Activated CD4-positive, alpha-beta memory T cell treated with anti-CD3 and anti-CD28 coated beads for 36 hours (primary cell): ENCODE results near the gene TMEM97. TPM values are rescaled to one million over a fixed set of nuclear protein-coding genes. Genes with fewer than 3 reads are reported as not detected.
"Not testable (repeated sequence)": the region's sequence is repeated elsewhere in the genome, so short reads cannot be mapped to it uniquely, and the experiment has no call there.

Experiments used
- CTCF ChIA-PET: fragments of 350-600 bp; sonication (Branson Sonifier 250); formaldehyde crosslinking; loops from one replicate; lab custom pipeline; 2021; ENCODE audit warnings: antibody characterized with exemption, inconsistent platforms; lab: Charles Lee
- POLR2A ChIA-PET: fragments of 350-600 bp; sonication (Branson Sonifier 250); formaldehyde crosslinking; loops from one replicate; lab custom pipeline; 2021; ENCODE audit warnings: antibody characterized with exemption; lab: Charles Lee
- DNase-seq: peaks from one replicate; pipeline ENCODE4 v3.0.0-alpha.2; 2020
- H3K27ac Mint-ChIP-seq: one replicate; pipeline ENCODE4 v1.8.0; 2021; ENCODE audit warnings: mixed read lengths
- H3K27me3 Mint-ChIP-seq: one replicate; pipeline ENCODE4 v1.8.0; 2021; ENCODE audit warnings: mixed read lengths
- H3K36me3 Mint-ChIP-seq: one replicate; pipeline ENCODE4 v1.8.0; 2021; ENCODE audit warnings: mixed read lengths
- H3K4me1 Mint-ChIP-seq: one replicate; pipeline ENCODE4 v1.8.0; 2021; ENCODE audit warnings: low read depth, mixed read lengths
- H3K4me3 Mint-ChIP-seq: one replicate; pipeline ENCODE4 v1.8.0; 2021; ENCODE audit warnings: mild to moderate bottlenecking, mixed read lengths
- H3K9me3 Mint-ChIP-seq: one replicate; pipeline ENCODE4 v1.8.0; 2021; ENCODE audit warnings: mixed read lengths
- intact Hi-C: fragments of 100-400 bp; cut with micrococcal nuclease; formaldehyde crosslinking; loops from one replicate; pipeline ENCODE4 v1.15.1; 2023
- total RNA-seq, 2 experiments: library from RNA; stranded (reverse); gene quantifications; one replicate each; pipeline ENCODE4 v1.2.3, GENCODE V29; 2021

The TMEM97 gene
- 10 to 100 TPM; 27.1 to 29.8 TPM for total RNA-seq

DNA sequence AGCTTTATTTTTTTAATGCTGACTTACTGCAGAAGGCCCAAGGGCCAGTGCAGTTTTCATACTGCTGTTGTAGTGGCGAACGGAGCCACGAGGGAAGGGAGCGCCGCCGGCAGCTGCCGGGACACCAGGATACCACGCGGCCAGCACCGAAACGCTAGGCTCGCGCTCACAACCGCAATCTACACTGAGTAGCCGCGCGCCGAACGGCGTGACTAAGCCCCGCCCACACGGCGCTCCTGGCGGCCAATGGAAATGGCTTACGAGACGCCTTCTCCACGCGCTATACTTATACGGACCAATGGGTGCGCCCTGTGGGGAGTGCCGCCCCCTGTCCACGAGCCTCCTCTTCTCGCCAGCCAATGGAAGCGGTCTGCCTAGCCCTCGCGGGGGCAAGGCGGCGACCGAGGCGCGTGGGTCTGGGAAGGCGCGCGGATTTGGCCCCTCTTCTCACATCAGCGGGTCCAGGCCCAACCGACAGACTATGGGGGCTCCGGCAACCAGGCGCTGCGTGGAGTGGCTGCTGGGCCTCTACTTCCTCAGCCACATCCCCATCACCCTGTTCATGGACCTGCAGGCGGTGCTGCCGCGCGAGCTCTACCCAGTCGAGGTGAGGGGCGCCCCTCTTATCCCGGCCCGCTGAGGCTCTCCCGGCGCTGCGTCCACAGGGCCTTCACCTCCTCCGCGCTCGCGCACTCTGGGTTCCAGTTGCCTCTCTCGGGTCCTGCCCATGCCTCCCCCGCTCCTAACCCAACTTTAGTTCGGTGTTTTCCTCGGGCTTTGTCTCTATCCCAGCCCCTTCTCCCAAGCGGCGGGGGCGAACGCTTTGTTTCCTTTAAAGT is at the start of gene TMEM97:
Gene TMEM97, plus strand, starts transcription at position 442 of the 839 bp plus-strand sequence. Its CDS starts 40 bp downstream, at position 482.
- ChIA-PET CTCF (interaction anchor here (0.6 to 2.5 kb wide), 9 partner anchors 16 to 513 kb away, joined by 3 to 13 read pairs (median 3); partner anchors contain the start of genes IFT20 and TNFAIP1), POLR2A (interaction anchor here (0.6 to 4.0 kb wide), 6 partner anchors 12 to 38 kb away, joined by 3 to 21 read pairs (median 4); partner anchors contain the start of genes IFT20, POLDIP2 and TNFAIP1)
- Mint-ChIP-seq H3K4me3 (peak within 1 kb of the TSS; percentile 82), H3K9me3 (no peaks in the 10 kb centered on the region), H3K36me3 (peaks cover 12% of the 10 kb centered on the region), H3K27me3 (no peaks in the 10 kb centered on the region), H3K4me1 (peaks cover 22% of the 10 kb centered on the region), H3K27ac (peak within 1 kb of the TSS; percentile 42)
- intact Hi-C loops = loop anchor here (1.0 to 5.0 kb wide), 4 partner anchors 16 to 277 kb away; partner anchors contain the start of genes IFT20, NLK, SARM1 and TNFAIP1
- DNase-seq = peak; percentile 96

DNA sequence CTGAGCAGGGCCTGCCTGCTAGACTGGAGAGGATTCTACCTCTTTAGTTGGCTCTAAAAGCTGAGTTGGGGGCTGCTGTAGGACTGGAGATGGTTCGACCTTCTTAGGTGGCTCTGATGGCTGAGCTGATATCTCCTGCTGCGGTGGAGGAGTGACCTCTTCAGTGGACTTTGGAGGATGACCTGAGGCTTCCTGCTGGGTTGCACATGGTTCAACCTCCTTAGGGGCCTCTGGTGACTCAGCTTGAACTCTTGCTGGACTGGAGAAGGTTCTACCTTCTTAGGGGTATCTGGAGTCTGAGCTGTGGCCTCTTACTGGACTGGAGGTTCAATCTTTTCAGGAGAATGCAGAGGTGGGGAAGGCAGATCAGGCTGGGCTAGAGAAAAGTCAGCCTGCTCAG is 48.9 kb upstream of the TMEM97 start:
- Mint-ChIP-seq H3K4me1 (peaks cover 2% of the 10 kb centered on the region), H3K4me3 (no peak overlapping the region), H3K9me3 (peaks cover 9% of the 10 kb centered on the region), H3K27me3 (peaks cover 27% of the 10 kb centered on the region), H3K36me3 (no peaks in the 10 kb centered on the region), H3K27ac (no peak overlapping the region)
- DNase-seq = no peak
- POLR2A ChIA-PET = no interaction called here
- intact Hi-C loops = no loop called here
- CTCF ChIA-PET = interaction anchor here (1.4 kb wide), 1 partner anchor 12 kb away, joined by 3 read pairs; no protein-coding TSS in a partner anchor

DNA sequence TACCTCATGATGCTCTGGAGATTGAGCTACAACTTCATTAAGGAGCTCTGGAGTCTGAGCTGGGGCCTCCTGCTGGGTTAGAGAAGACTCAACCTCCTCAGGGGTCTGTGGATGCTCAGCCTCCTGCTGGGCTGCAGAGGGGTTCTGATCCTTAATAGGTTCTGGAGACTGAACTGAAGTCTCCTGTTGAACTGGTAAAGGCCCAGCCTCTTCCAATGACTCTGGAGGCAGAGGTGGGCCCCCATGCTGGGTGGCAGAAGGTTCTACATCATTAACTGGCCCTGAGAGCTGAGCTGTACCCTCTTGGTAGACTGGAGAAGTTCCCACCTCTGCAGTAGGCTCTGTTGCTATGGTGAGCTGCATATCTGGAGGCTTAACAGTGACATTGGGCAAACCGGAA is 48.1 kb upstream of the TMEM97 start:
- POLR2A ChIA-PET = no interaction called here

DNA sequence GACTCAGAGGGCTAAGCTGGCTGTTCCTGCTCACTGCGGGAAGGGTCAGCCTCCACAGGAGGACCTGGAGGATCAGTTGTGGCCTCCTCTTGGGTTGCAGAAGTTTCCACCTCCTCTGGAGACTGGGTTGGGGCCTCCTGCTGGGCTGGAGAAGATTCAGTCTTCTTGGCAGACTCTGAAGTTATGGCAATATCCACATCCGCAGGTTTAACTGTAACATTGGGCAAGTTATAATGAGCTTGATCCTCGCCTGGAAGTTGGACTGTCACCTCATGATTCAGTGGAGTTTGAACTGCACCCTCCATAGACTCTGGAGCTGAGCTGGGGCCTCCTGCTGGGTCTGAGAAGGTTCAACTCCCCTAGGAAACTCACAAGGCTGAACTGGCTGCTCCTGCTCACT is 47.6 kb upstream of the TMEM97 start:
- no peak overlapping the region for H3K4me3 Mint-ChIP-seq
- peaks cover 37% of the 10 kb centered on the region for H3K27me3 Mint-ChIP-seq
- H3K4me1 Mint-ChIP-seq = peaks cover 3% of the 10 kb centered on the region
- peaks cover 9% of the 10 kb centered on the region for H3K9me3 Mint-ChIP-seq
- POLR2A ChIA-PET = no interaction called here
- CTCF ChIA-PET = interaction anchor here (1.0 to 1.5 kb wide), 2 partner anchors 25 to 38 kb away, joined by 3 to 4 read pairs; no protein-coding TSS in a partner anchor
- no peak overlapping the region for H3K27ac Mint-ChIP-seq
- no peak for DNase-seq
- no peaks in the 10 kb centered on the region for H3K36me3 Mint-ChIP-seq
- intact Hi-C loops = no loop called here

More for the DNA sequence above, 48.1 kb upstream of the TMEM97 start:
- Mint-ChIP-seq H3K9me3 (peaks cover 9% of the 10 kb centered on the region), H3K4me3 (no peak overlapping the region), H3K36me3 (no peaks in the 10 kb centered on the region), H3K4me1 (peaks cover 3% of the 10 kb centered on the region), H3K27ac (no peak overlapping the region), H3K27me3 (peaks cover 33% of the 10 kb centered on the region)
- intact Hi-C loops = no loop called here
- DNase-seq = no peak
- CTCF ChIA-PET = interaction anchor here (1.0 to 1.5 kb wide), 2 partner anchors 25 to 38 kb away, joined by 3 to 4 read pairs; no protein-coding TSS in a partner anchor

DNA sequence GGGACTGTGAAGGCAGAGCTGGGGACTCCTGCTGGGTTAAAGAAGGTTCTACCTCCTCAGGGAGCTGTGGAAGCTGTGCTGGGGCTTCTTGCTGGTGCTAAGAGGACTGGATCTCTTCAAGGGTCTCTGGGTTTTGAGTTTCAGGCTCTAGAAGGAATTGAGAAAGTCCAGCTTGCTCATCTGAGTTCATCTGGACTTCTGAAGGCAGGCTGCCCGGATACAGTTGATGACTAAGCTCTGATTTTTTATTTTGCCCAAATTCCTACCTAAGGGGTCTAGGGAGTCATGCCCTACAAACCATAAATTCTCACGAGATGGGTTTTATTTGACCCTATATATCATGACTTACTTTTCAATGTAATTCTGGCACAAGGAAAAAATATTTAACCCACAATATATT is 46.8 kb upstream of the TMEM97 start:
- Mint-ChIP-seq H3K4me3 (no peak overlapping the region), H3K27me3 (peaks cover 39% of the 10 kb centered on the region), H3K4me1 (peaks cover 3% of the 10 kb centered on the region), H3K36me3 (no peaks in the 10 kb centered on the region), H3K9me3 (peaks cover 5% of the 10 kb centered on the region), H3K27ac (no peak overlapping the region)
- ChIA-PET POLR2A (no interaction called here), CTCF (interaction anchor here (1.5 to 2.1 kb wide), 2 partner anchors 20 to 24 kb away, joined by 4 to 5 read pairs; no protein-coding TSS in a partner anchor)
- DNase-seq = no peak
- intact Hi-C loops = no loop called here

DNA sequence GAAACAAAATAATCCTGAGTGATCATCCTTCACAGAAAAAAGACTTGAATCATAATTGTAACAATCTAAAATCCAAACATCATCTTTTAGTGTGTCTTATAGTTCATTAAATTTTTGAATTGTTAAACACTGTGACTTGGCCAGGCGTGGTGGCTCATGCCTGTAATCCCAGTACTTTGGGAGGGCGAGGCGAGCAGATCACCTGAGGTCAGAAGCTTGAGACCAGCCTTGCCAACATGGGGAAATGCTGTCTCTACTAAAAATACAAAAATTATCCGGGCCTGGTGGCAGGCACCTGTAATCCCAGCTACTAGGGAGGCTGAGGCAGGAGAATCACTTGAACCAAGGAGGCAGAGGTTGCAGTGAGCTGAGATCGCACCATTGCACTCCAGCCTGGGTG is 45.7 kb upstream of the TMEM97 start:
- H3K36me3 Mint-ChIP-seq, H3K9me3 Mint-ChIP-seq, intact Hi-C loops, DNase-seq, H3K27ac Mint-ChIP-seq, POLR2A ChIA-PET, H3K4me3 Mint-ChIP-seq: not testable (repeated sequence)
- CTCF ChIA-PET = interaction anchor here (2.1 kb wide), 1 partner anchor 21 kb away, joined by 5 read pairs; no protein-coding TSS in a partner anchor
- peaks cover 13% of the 10 kb centered on the region for H3K4me1 Mint-ChIP-seq
- H3K27me3 Mint-ChIP-seq = peaks cover 44% of the 10 kb centered on the region

DNA sequence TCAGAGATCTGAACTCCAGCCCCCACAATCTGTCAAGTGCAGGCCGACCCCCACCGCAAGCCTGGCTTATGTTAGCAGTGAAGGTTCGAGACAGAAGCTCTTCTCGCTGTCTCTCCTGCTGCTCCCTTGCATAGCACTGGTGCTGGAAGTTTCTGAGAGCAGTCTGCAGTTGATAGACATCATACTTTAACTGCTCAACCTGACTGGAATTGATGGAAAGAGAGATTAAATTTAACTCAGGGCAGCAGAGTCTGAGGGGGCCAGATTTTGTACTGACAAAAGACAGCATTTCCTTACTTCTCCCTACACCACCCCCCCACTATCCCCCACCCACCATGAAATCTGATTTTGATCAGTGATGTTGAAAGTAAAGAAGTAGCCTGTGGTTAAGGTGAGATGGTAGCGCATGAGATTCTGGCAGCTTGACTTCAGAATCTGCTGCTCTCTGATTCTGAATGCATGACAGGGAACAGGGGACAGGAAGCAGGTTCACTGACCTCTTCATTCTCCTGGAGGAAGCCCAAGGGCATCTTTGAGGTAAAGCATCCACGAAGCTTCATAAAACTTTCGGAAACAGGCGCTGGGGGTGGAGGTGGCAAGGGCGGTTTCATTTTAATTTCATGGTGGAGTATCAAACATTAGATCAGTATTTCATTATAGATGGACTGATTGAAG is 44.3 kb upstream of the TMEM97 start:
- intact Hi-C loops = loop anchor here (5.0 kb wide), 2 partner anchors 43 to 1077 kb away; partner anchors contain the start of gene TMEM97
- Mint-ChIP-seq H3K4me3 (no peak overlapping the region), H3K36me3 (no peaks in the 10 kb centered on the region), H3K27me3 (peaks cover 51% of the 10 kb centered on the region), H3K4me1 (peaks cover 16% of the 10 kb centered on the region), H3K27ac (no peak overlapping the region), H3K9me3 (no peaks in the 10 kb centered on the region)
- POLR2A ChIA-PET = no interaction called here
- CTCF ChIA-PET = interaction anchor here (0.6 kb wide), 1 partner anchor 17 kb away, joined by 3 read pairs; no protein-coding TSS in a partner anchor
- no peak for DNase-seq

DNA sequence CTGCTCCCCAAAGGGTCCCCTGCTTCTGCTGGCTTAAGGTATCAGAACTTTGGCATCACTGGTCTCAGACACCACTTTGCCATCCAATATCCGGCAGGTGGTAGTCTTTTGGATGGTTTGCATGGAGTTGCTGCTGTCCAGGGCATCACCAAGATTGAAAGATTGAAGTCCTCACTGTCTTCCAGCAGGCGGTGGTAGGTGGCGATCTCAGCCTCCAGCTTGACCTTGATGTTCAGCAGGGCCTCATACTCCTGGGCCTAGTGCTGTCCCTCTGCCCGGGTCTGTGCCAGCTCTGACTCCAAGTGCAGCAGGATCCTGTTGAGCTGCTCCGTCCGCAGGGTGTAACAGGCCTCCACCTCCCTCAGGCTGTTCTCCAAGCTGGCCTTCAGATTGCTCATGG is 43.0 kb upstream of the TMEM97 start:
- Mint-ChIP-seq H3K36me3 (no peaks in the 10 kb centered on the region), H3K27ac (no peak overlapping the region), H3K4me3 (no peak overlapping the region), H3K4me1 (peaks cover 16% of the 10 kb centered on the region), H3K9me3 (no peaks in the 10 kb centered on the region), H3K27me3 (peaks cover 51% of the 10 kb centered on the region)
- POLR2A ChIA-PET = no interaction called here
- intact Hi-C loops = loop anchor here (5.0 kb wide), 2 partner anchors 41 to 1079 kb away; partner anchors contain the start of gene TMEM97
- DNase-seq = no peak
- CTCF ChIA-PET = interaction anchor here (0.9 kb wide), 1 partner anchor 24 kb away, joined by 3 read pairs; no protein-coding TSS in a partner anchor

DNA sequence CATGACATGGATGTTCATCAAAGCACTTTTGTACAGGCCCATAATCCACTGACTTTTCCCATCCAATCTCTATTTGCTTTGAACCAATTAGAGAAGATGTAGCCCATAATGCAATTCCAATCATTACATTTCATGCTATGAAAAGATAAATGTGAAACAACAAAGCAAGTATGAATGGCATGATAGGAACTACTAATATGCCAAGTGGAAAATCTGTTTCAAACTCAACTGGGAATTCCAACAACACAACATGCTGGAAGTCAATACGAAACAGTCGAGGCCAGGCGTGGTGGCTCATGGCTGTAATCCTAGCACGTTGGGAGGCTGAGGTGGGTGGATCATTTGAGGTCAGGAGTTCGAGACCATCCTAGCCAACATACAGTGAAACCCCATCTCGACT is 39.6 kb upstream of the TMEM97 start:
- Mint-ChIP-seq H3K27me3 (peaks cover 29% of the 10 kb centered on the region), H3K36me3 (no peaks in the 10 kb centered on the region), H3K27ac (no peak overlapping the region), H3K4me3 (no peak overlapping the region), H3K4me1 (peaks cover 16% of the 10 kb centered on the region), H3K9me3 (no peaks in the 10 kb centered on the region)
- intact Hi-C loops = loop anchor here (5.0 kb wide), 2 partner anchors 38 to 1082 kb away; partner anchors contain the start of gene TMEM97
- ChIA-PET CTCF (no interaction called here), POLR2A (no interaction called here)
- no peak for DNase-seq

DNA sequence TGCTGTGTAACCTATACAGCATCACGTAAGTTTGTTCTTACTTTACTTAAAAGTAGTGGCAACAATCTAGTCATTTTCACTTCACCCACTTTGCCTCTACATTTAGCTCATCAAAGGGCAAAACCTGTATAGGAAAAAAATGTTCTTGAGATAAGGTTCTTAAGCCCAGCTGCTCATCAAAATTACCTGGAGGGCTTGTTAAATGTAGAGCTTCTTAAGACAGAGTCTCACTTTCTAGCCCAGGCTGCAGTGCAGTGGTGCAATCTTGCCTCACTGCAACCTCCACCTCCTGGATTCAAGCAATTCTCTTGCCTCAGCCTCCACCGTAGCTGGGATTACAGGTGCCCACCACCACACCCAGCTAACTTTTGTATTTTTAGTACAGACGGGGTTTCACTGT is 38.2 kb upstream of the TMEM97 start:
- no peaks in the 10 kb centered on the region for H3K9me3 Mint-ChIP-seq
- CTCF ChIA-PET = interaction anchor here (0.9 to 1.3 kb wide), 4 partner anchors 15 to 139 kb away, joined by 3 to 5 read pairs (median 3); no protein-coding TSS in a partner anchor
- peaks cover 19% of the 10 kb centered on the region for H3K27me3 Mint-ChIP-seq
- no peaks in the 10 kb centered on the region for H3K36me3 Mint-ChIP-seq
- H3K4me1 Mint-ChIP-seq = peaks cover 12% of the 10 kb centered on the region
- no peak overlapping the region for H3K4me3 Mint-ChIP-seq
- intact Hi-C loops = no loop called here
- POLR2A ChIA-PET = interaction anchor here (2.2 kb wide), 1 partner anchor 15 kb away, joined by 5 read pairs; no protein-coding TSS in a partner anchor
- no peak for DNase-seq
- H3K27ac Mint-ChIP-seq = no peak overlapping the region

DNA sequence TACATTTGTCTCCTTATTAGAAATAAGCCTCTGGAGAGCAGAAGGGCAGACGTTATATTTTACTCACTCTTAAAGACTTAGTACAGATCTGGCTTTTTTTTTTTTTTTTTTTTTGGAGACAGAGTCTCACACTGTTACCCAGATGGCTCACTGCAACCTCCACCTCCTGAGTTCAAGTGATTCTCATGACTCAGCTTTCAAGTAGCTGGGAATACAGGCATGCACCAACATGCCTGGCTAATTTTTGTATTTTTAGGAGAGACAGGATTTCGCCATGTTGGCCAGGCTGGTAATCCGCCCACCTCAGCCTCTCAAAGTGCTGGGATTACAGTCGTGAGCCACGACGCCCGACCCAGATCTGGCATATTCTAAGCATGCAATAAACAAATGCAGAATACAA is 36.4 kb upstream of the TMEM97 start:
- Mint-ChIP-seq H3K4me1 (peaks cover 10% of the 10 kb centered on the region), H3K9me3 (no peaks in the 10 kb centered on the region), H3K27me3 (peaks cover 11% of the 10 kb centered on the region), H3K27ac (no peak overlapping the region), H3K4me3 (no peak overlapping the region), H3K36me3 (no peaks in the 10 kb centered on the region)
- ChIA-PET CTCF (interaction anchor here (1.3 kb wide), 1 partner anchor 33 kb away, joined by 3 read pairs; no protein-coding TSS in a partner anchor), POLR2A (no interaction called here)
- intact Hi-C loops = no loop called here
- no peak for DNase-seq
